HL-60/S4 treated with phorbol 12-myristate 13-acetate at 8.2 ng/mL for 4 days and 3 days (cell line): Measurements from ENCODE around the gene SLTM.
"Not testable (repeated sequence)": the region's sequence is repeated elsewhere in the genome, so short reads cannot be mapped to it uniquely, and the experiment has no call there.

Source experiments
- in situ Hi-C: fragments of 300-500 bp; cut with MboI; formaldehyde crosslinking; loops from 2 replicates; pipeline ENCODE4 v1.15.0; 2022; ENCODE audit warnings: low sequenced_read_pairs

The SLTM gene

GRCh38 chr15:58931987-58932588 lies 1.4 kb downstream of the SLTM start:
- in situ Hi-C loops: no loop called here

- in situ Hi-C loops: no loop called here
Observed at GRCh38 chr15:58929891-58930416, 3.5 kb downstream of the SLTM start.

DNA sequence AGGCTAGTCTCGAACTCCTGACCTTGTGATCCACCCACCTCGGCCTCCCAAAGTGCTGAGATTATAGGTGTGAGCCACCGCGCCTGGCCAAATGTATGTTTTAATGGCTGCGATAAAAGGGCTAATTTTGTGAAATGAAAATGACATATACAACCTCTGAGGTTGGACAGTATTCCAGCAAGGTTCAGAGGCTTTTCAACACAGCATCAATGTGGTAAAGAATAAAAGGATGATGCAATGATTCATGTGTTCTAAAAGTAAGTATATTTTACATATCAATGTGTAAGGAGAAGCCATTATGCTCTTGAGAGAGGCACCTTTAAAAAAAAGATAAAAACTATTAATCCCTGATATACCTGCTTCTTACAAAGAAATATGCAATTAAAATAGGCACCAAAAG lies 6.7 kb downstream of the SLTM start:
- in situ Hi-C loops: no loop called here

DNA sequence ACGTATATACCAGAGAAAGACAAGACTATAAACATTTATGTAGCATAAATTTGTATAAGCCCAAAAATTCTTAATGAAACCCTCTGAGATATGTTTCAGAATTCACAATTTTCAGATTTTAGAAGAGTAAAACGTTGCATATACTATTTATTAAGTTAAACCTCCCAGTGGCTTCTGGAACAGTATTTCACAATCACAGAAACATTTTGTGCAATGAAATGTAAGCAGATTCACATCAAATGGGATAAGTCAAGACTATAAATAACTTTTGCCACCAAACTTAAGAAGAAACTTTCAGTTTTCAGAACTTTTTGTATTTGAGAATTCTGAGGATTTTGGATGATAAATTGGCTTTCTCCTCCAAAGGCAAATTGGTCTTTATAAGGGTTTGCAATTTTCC lies 9.2 kb downstream of the SLTM start:
- in situ Hi-C loops: no loop called here

- in situ Hi-C loops: no loop called here
Observed at GRCh38 chr15:58923696-58924300, 9.7 kb downstream of the SLTM start.

- in situ Hi-C loops: no loop called here
Observed at GRCh38 chr15:58923284-58923683, 10.2 kb downstream of the SLTM start.

DNA sequence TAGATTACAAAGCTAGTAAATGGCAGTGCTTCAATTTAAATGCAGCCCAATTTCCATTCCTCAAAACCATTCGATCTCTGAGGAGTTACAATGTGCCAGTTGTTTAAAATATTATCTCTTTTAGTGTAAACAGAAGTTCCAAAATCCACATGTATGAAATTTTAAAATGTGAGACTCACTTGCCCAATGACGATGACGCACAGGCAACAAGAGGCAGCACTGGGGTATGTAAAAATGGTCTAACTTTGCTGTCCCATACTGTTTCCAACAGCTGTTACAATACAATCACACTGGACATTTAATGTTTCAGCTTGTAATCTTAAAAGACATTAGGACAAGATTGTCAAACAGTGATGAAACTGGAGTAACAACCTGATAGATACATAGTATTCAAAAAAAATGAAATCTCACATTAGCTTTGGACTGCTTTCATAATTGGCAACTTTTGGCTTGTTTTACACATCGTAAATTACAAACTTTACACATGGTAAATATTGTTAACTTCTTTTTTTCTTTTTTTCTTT lies 12.2 kb downstream of the SLTM start:
- in situ Hi-C loops: no loop called here

- in situ Hi-C loops: not testable (repeated sequence)
Observed at GRCh38 chr15:58920447-58920846, 13.0 kb downstream of the SLTM start.

DNA sequence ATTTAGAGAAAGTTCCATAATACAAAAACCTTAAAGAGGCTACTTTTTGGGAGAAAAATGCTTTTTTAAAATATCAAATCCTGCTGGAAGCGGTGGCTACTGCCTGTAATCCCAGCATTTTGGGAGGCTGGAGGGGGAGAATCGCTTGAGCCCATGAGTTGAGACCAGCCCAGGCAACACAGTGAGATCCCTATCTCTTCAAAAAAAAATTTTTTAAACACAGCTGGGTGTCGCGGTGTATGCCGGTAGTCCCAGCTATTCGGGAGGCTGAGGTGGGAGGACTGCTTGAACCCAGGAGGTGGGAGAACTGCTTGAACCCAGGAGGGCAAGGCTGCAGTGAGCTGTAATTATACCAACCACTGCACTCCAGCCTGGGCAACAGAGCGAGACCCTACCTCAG lies 14.2 kb downstream of the SLTM start:
- in situ Hi-C loops: no loop called here

DNA sequence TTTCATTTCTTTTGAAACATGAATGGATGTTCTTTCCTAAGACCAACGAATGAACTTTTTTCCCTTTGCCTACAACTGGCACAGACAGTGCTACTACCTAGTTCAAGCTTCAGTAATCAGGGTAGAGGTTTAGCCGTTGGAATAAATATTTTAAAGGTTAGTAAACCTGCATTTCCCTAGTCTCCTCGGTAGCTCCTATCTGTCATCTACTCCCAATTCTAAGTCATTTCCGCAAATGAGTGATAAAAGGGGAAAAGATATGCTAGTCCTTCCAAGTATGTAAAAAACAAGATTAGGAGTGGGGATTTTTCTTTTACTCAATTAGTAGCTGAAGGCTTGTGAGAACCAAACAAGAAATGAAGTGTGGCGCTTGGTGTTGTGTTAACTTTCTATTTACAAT lies 15.2 kb downstream of the SLTM start:
- in situ Hi-C loops: no loop called here

DNA sequence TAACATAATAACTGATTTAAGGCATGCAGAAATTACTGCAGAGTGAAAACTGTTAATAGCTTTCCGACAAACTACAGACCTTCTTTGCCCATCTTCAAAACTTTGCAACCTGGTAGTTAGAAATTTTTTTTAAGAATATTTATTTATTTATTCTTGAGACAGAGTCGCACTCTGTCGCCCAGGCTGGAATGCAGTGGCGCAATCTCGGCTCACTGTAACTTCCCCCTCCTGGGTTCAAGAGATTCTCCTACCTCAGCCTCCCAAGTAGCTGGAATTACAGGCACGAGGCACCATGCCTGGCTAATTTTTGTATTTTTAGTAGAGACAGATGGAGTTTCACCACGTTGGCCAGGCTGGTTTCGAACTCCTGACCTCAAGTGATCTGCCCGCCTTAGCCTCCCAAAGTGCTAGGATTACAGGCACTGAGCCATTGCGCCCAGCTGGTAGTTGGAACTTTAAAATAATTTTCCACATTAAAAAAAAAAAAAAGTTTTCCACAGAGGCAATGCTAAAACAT lies 15.8 kb downstream of the SLTM start:
- in situ Hi-C loops: not testable (repeated sequence)

- in situ Hi-C loops: no loop called here
Observed at GRCh38 chr15:58916962-58917361, 16.5 kb downstream of the SLTM start.

DNA sequence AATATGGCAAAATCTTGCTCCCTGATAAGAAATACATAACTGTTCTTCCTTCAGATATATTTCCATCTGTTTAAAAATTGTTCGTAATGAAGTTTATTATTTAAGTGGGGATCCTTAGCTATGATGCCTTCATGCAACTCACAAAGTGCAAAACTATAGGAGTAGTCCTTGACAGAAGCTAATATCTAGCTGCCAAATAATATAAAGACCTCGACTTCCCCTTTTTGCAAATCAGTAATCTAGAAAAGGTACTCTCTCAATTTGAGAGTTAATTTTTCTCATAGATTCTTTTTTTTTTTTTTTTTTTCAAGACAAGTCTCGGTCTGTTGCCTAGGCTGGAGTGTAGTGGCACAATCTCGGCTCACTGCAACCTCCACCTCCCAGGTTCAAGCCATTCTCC lies 23.0 kb downstream of the SLTM start:
- in situ Hi-C loops: no loop called here

DNA sequence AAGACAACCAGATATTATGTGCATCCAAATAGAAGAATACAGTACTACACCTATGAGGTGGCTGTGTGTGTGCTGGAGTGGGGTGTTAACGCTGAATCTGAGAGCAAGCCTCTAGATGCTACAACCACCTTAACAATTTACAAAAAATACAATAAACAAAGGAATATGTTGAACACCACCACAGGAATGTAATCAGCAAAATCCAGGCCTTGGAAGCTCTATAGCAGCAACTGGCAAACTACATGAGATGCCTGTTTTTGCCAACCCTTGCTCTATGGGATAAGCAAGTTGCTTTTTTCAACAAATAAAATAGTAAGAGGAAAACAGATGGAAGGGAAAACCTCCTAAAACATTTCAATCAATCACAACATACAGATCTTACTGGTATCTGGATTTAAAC lies 23.9 kb downstream of the SLTM start:
- in situ Hi-C loops: no loop called here

DNA sequence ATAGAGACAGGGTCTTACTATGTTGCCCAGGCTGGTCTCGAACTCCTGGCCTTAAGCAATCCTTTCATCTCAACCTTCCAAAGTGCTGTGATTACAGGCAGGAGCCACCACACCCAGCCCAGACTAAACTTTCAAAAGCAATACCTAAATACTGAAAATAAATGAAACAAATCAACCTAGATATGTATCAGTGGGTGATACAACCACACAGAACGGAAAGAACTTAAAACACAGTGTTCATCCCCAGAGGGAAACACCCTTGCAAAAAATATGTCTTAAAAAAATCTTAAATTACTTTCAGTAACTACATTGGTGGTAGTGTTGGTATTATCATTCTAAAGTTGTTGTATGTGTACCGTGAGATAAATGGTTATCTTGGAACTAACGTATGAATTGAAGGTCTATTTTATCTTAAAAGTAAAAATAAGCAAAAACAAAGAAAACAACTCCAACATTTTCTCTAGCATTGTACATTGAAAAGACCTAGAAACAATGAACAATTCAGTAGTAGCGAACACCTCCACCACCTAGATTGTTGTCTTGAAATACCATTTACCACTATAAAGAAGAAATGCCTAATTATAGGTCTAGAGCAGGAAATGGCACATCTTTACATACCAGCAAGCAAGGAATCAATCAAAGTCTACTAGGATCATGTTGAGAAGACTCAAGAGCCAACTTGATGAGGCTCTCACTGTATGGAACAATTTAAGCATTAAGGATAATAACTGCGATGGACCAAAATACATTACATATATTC lies 24.7 kb downstream of the SLTM start:
- in situ Hi-C loops: no loop called here

DNA sequence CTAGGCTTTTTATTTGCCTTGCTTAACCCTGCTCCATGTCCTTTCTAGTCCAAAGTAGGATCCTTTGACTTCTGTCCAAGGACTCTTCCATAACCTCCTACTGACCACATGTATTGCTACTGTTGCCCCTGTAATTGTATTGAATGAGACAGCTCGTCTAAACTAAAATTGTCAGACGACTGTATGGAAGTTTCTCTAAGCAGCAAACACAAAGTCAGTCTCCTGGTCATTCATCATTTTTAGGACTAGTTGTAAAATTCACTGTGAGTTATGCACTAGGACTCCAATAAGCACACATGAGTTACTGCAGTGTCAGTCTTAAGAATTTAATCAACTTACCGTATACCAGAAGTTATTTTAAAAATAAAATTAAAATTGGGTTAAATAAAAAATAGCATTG lies 32.8 kb downstream of the SLTM start:
- in situ Hi-C loops: no loop called here

- in situ Hi-C loops: no loop called here
Observed at GRCh38 chr15:58898150-58898680, 35.3 kb downstream of the SLTM start.

DNA sequence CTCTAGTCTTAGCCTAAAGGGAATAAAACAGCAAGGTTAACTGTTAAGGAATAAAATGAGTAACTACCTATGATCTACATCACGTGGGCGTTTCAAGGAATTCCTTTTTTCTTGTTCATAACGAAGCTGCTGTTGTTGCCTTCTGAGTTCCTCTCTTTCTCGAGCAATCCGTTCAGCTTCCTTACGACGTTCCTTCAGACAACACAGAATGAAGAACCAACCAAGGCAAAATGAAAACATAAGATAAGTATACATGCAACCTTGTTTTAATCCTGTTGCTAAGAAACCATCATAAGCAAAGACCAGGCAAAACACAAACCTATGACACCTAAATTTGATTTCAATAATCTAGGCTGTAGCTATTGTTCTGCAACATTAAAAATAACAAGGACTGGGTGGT lies 44.1 kb downstream of the SLTM start:
- in situ Hi-C loops: no loop called here

DNA sequence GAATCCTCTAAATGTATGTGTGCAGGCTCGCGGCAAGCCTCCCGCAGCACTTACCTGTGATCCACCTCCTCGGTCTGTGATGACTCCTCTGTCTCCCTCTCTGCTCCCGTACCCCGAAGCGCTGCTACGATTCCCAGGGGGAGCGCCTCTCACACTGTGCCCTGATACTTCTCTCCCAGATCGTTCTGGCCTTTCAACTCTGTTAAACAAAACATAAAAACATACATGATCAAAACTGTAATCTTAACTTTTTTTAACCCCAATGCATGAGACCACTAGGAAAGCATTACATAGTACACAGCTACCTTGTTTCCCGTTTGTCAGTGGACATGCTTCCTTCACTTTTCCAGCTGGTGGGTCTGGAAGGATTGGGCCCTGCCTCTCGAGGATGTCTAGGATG lies 46.6 kb downstream of the SLTM start:
- in situ Hi-C loops: no loop called here

DNA sequence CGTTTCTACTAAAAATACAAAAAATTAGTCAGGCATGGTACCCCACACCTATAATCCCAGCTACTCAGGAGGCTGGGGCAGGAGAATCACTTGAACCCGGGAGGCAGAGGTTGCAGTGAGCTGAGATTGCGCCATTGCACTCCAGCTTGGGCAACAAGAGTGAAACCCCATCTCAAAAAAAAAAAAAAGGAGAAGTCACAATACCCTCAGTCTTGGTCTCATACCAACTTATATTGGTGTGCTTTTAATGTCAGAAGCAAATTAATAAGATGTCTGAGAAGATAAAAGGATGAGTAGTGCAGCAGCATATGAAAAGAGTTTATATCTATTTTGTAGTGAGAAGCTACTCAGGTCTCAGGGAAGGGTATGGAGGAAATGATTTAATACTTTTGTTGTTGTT lies 49.6 kb downstream of the SLTM start:
- in situ Hi-C loops: not testable (repeated sequence)

- in situ Hi-C loops: no loop called here
Observed at GRCh38 chr15:58882243-58882642, 51.2 kb downstream of the SLTM start.
